ENCODE data around the gene TMEM175. TPM values are rescaled to one million over a fixed set of nuclear protein-coding genes. Genes with fewer than 3 reads are reported as not detected.
"Not testable (repeated sequence)": the region's sequence is repeated elsewhere in the genome, so short reads cannot be mapped to it uniquely, and the experiment has no call there.

TMEM175 gene
- total and polyA plus RNA-seq, 12 donors: 15.6 to 49.6 (median 19.0) TPM

- Histone ChIP-seq H3K36me3 (peaks cover 0 to 4% (median 0%) of the 10 kb centered on the region in 9 donors), H3K4me3 (peak overlapping the region; percentile 87 to 100 (median 98)), H3K27ac (peak overlapping the region in 9 of 10 donors; percentile 87 to 98 (median 92)), H3K4me1 (peaks cover 8 to 70% (median 46%) of the 10 kb centered on the region in 9 donors), H3K9me3 (no peaks in the 10 kb centered on the region), H3K27me3 (no peaks in the 10 kb centered on the region)
- DNase-seq (no peak), ATAC-seq (peak in 6 of 8 donors; percentile 5 to 31 (median 18))
- TF ChIP-seq CTCF (IDR thresholded peaks at IDR 0.05): no peak
- intact Hi-C loops (cut with DNase I): loop anchor here in 2 of 10 donors (5.0 to 10.0 kb wide), 3 partner anchors 148 to 248 kb away; partner anchors contain the start of gene SLC49A3 (in 1 of the 2)
- WGBS, 2 donors: 2 to 4% methylated on average over 11 of the region's 11 CpGs
Observed at GRCh38 chr4:932713-933070, 432 bp downstream of the TMEM175 start.

GRCh38 chr4:939508-939907 lies 7.2 kb downstream of the TMEM175 start:
- ATAC-seq, H3K4me3 ChIP-seq, H3K9me3 ChIP-seq, DNase-seq, H3K27ac ChIP-seq, H3K27me3 ChIP-seq: not testable (repeated sequence)
- Histone ChIP-seq H3K36me3 (peaks cover 0 to 13% (median 0%) of the 10 kb centered on the region in 9 donors), H3K4me1 (peaks cover 0 to 21% (median 0%) of the 10 kb centered on the region in 9 donors)
- intact Hi-C loops (cut with DNase I): loop anchor here in 2 of 10 donors (5.0 to 10.0 kb wide), 3 partner anchors 33 to 255 kb away; partner anchors contain the start of genes DGKQ (in 1 of the 2) and SLC49A3 (in 1 of the 2)
- 87 to 88% methylated on average over 4 of the region's 4 CpGs for WGBS, 2 donors

- DNase-seq: no peak
- 58 to 66% methylated on average over 28 of the region's 28 CpGs for WGBS, 2 donors
- intact Hi-C loops (cut with DNase I): no loop called here
- Histone ChIP-seq H3K9me3 (no peaks in the 10 kb centered on the region), H3K27me3 (no peaks in the 10 kb centered on the region), H3K27ac (no peak overlapping the region), H3K36me3 (peaks cover 0 to 17% (median 0%) of the 10 kb centered on the region in 9 donors), H3K4me3 (no peak overlapping the region), H3K4me1 (peaks cover 0 to 6% (median 0%) of the 10 kb centered on the region in 9 donors)
- ATAC-seq: no peak
- no peak for TF ChIP-seq CTCF (IDR thresholded peaks at IDR 0.05)
Observed at GRCh38 chr4:945274-946102, 13.2 kb downstream of the TMEM175 start.

DNA sequence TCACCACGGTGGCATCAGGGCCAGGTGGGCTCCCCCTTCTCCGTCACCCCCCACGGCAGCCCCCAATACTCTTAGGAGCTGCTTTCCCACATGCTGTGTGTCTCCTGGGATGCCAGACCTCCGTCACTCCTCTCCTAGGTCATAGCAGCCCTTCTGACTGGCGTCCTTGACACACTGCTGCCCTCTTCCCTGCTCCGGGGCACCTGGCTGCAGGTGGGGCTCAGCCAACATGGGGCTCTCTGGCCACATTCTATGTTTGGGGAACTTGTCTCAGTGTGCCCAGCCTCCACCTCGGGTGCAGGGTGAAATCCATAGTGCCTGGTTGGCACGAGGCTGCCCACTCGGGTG lies 13.8 kb downstream of the TMEM175 start:
- no peaks in the 10 kb centered on the region for H3K27me3 ChIP-seq
- no peak overlapping the region for H3K27ac ChIP-seq
- no peak for DNase-seq
- ATAC-seq: no peak
- H3K4me1 ChIP-seq: peaks cover 0 to 6% (median 0%) of the 10 kb centered on the region in 9 donors
- 79 to 85% methylated on average over 9 of the region's 9 CpGs for WGBS, 2 donors
- TF ChIP-seq CTCF (IDR thresholded peaks at IDR 0.05): no peak
- H3K36me3 ChIP-seq: peaks cover 0 to 17% (median 0%) of the 10 kb centered on the region in 9 donors
- no peak overlapping the region for H3K4me3 ChIP-seq
- no peaks in the 10 kb centered on the region for H3K9me3 ChIP-seq
- intact Hi-C loops (cut with DNase I): no loop called here
